Hepatocyte (in vitro differentiated cells): ENCODE data around the gene IP6K2. TPM values are rescaled to one million over a fixed set of nuclear protein-coding genes. Genes with fewer than 3 reads are reported as not detected.

ENCODE experiments used
- DNase-seq: peaks from one replicate; pipeline ENCODE4 v3.0.0-alpha.2; 2016; ENCODE audit warnings: low spot score
- H2AFZ ChIP-seq: fragments of 200-600 bp; sonication (generic); 2 replicates; pipeline ENCODE4 v1.6.0; 2016; ENCODE audit warnings: antibody characterized with exemption, mild to moderate bottlenecking
- H3K27ac ChIP-seq: fragments of 200-600 bp; sonication (generic); 2 replicates; pipeline ENCODE4 v1.5.1; 2016; ENCODE audit warnings: mild to moderate bottlenecking
- H3K27me3 ChIP-seq: fragments of 200-600 bp; sonication (generic); 2 replicates; pipeline ENCODE4 v1.6.1; 2016
- H3K36me3 ChIP-seq: fragments of 200-600 bp; sonication (generic); replicated peaks from 2 replicates; pipeline ENCODE4 v1.5.1; 2016; ENCODE audit warnings: low read depth; ENCODE audit not compliant: insufficient read depth
- H3K4me1 ChIP-seq: fragments of 200-600 bp; sonication (generic); 2 replicates; pipeline ENCODE4 v1.5.1; 2016; ENCODE audit warnings: mild to moderate bottlenecking, moderate library complexity; ENCODE audit not compliant: insufficient read depth
- H3K4me2 ChIP-seq: fragments of 200-600 bp; sonication (generic); 2 replicates; pipeline ENCODE4 v1.6.0; 2016
- H3K4me3 ChIP-seq: fragments of 200-600 bp; sonication (generic); 2 replicates; pipeline ENCODE4 v1.5.1; 2016; ENCODE audit warnings: mild to moderate bottlenecking
- H3K79me2 ChIP-seq: fragments of 200-600 bp; sonication (generic); 2 replicates; pipeline ENCODE4 v1.6.0; 2017; ENCODE audit warnings: mild to moderate bottlenecking
- H3K9me2 ChIP-seq: fragments of 200-600 bp; sonication (generic); replicated peaks from 2 replicates; pipeline ENCODE4 v1.6.0; 2017; ENCODE audit warnings: mild to moderate bottlenecking; ENCODE audit not compliant: insufficient read depth
- H3K9me3 ChIP-seq: fragments of 200-600 bp; sonication (generic); 2 replicates; pipeline ENCODE4 v1.5.1; 2016; ENCODE audit warnings: low read depth, mild to moderate bottlenecking
- H4K20me1 ChIP-seq: fragments of 200-600 bp; sonication (generic); 2 replicates; pipeline ENCODE4 v1.6.0; 2016; ENCODE audit warnings: mild to moderate bottlenecking; ENCODE audit not compliant: insufficient read depth, poor library complexity, severe bottlenecking
- CTCF ChIP-seq: fragments of 200-600 bp; sonication (generic); IDR thresholded peaks from 2 replicates; pipeline ENCODE4 v1.5.1; 2016; ENCODE audit warnings: antibody characterized with exemption, mild to moderate bottlenecking; ENCODE audit not compliant: poor library complexity
- EZH2 ChIP-seq: fragments of 200-600 bp; sonication (generic); IDR thresholded peaks from 2 replicates; pipeline ENCODE4 v1.6.1; 2016; ENCODE audit warnings: antibody characterized with exemption, mild to moderate bottlenecking, borderline replicate concordance
- EZH2phosphoT487 ChIP-seq: fragments of 200-600 bp; sonication (generic); IDR thresholded peaks from one replicate; pipeline ENCODE4 v1.6.1; 2018; ENCODE audit warnings: antibody characterized with exemption, mild to moderate bottlenecking, low read depth, moderate library complexity; ENCODE audit not compliant: unreplicated experiment, severe bottlenecking
- WGBS: methylation state at CpG from one replicate; pipeline ENCODE4 v1.1.6; 2016; ENCODE audit warnings: low lambda C conversion rate; ENCODE audit errors: missing lambda C conversion rate; 5-methylcytosine and 5-hydroxymethylcytosine counted together
- polyA plus RNA-seq: library from polyadenylated mRNA; unstranded; fragments of >200 nt; fragmentation: Nextera tagmentation; extraction: Ambion mirVana; gene quantifications from 2 replicates; pipeline ENCODE4 v1.2.1, GENCODE V29; 2016
- total RNA-seq: library from RNA; depleted of rRNA; stranded (reverse); fragments of >200 nt; gene quantifications from 2 replicates; pipeline ENCODE4 v1.2.3, GENCODE V29; 2014

IP6K2 gene
- total and polyA plus RNA-seq, 2 experiments from 2014 or later, result 112 to 155 TPM

- TF ChIP-seq CTCF, result no peak
- TF ChIP-seq EZH2phosphoT487, result no peak
- TF ChIP-seq EZH2, result no peak
- no peaks in the 10 kb centered on the region for H3K9me2 ChIP-seq
- peaks cover 55% of the 10 kb centered on the region for H3K79me2 ChIP-seq
- H3K4me1 ChIP-seq, result peaks cover 29% of the 10 kb centered on the region
- peaks cover 81% of the 10 kb centered on the region for H4K20me1 ChIP-seq
- H3K36me3 ChIP-seq, result no peaks in the 10 kb centered on the region
- no peak overlapping the region for H3K27ac ChIP-seq
- WGBS, result 90% methylated on average over 2 of the region's 2 CpGs
- no peak overlapping the region for H3K4me3 ChIP-seq
- H2AFZ ChIP-seq, result no peak overlapping the region
- no peak for DNase-seq
- H3K9me3 ChIP-seq, result no peaks in the 10 kb centered on the region
- no peak overlapping the region for H3K4me2 ChIP-seq
- H3K27me3 ChIP-seq, result no peaks in the 10 kb centered on the region
Measured at GRCh38 chr3:48690846-48691458, 26.1 kb downstream of the IP6K2 start.

DNA sequence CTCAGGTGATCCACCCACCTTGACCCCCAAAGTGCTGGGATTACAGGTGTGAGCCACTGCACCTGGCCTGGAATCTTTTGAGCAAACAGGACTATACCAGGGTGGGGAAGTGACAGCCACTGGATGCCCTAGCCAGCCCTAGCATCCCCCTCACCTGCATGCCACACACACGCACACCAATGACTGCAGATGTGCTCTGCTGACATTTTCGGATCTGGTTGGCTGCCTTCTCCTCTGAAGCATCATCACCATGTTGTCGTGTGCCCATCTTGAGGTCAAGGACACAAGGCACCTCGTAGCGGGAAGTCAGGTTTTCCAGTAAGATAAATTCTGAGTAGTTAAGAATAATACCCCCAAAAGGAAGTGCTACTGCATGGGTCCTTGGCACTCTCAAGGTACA, 27.6 kb downstream of the IP6K2 start:
- 88% methylated on average over 5 of the region's 5 CpGs for WGBS
- no peak for DNase-seq
- H3K4me1 ChIP-seq, result peaks cover 21% of the 10 kb centered on the region
- peaks cover 68% of the 10 kb centered on the region for H4K20me1 ChIP-seq
- no peaks in the 10 kb centered on the region for H3K9me3 ChIP-seq
- no peak overlapping the region for H3K27ac ChIP-seq
- H2AFZ ChIP-seq, result no peak overlapping the region
- H3K36me3 ChIP-seq, result no peaks in the 10 kb centered on the region
- H3K4me3 ChIP-seq, result no peak overlapping the region
- no peaks in the 10 kb centered on the region for H3K27me3 ChIP-seq
- peaks cover 53% of the 10 kb centered on the region for H3K79me2 ChIP-seq
- TF ChIP-seq EZH2 (no peak), EZH2phosphoT487 (no peak), CTCF (no peak)
- no peaks in the 10 kb centered on the region for H3K9me2 ChIP-seq
- H3K4me2 ChIP-seq, result no peak overlapping the region

GRCh38 chr3:48688737-48689075, 28.3 kb downstream of the IP6K2 start:
- Histone ChIP-seq H3K27me3 (no peaks in the 10 kb centered on the region), H3K36me3 (no peaks in the 10 kb centered on the region), H3K9me3 (no peaks in the 10 kb centered on the region), H2AFZ (no peak overlapping the region), H4K20me1 (peaks cover 64% of the 10 kb centered on the region), H3K9me2 (no peaks in the 10 kb centered on the region), H3K27ac (no peak overlapping the region), H3K79me2 (peaks cover 51% of the 10 kb centered on the region), H3K4me2 (no peak overlapping the region), H3K4me3 (no peak overlapping the region), H3K4me1 (peaks cover 21% of the 10 kb centered on the region)
- no peak for DNase-seq
- TF ChIP-seq EZH2, result no peak
- TF ChIP-seq EZH2phosphoT487, result no peak
- TF ChIP-seq CTCF, result no peak
- whole genome bisulfite sequencing, result 76% methylated on average over 3 of the region's 3 CpGs
